H1 (cell line): ENCODE data around the gene DUSP23.

Experiments used
- CHD2 ChIP-seq: IDR thresholded peaks from 2 replicates; pipeline ENCODE4 v1.6.1; 2012; ENCODE audit warnings: low read length, improper control_type of control experiment
- CTCF ChIP-seq, 3 experiments: IDR thresholded peaks; 1 replicate in 2 of 3; 2 replicates in 1 of 3; pipeline versions ENCODE4 v1.5.1 to v1.6.1; 2011; ENCODE audit warnings: low read length in 3 of 3, mild to moderate bottlenecking in 3 of 3, inconsistent platforms in 2 of 3, low read depth in 1 of 3, moderate library complexity in 1 of 3; ENCODE audit not compliant: insufficient read depth in 1 of 3; ENCODE audit errors: control extremely low read depth in 1 of 3
- EP300 ChIP-seq, 2 experiments: IDR thresholded peaks; 1 replicate in 1 of 2; 2 replicates in 1 of 2; pipeline ENCODE4 v1.6.1; 2011 to 2012; ENCODE audit warnings: low read depth in 2 of 2, low read length in 2 of 2, mild to moderate bottlenecking in 2 of 2, borderline replicate concordance in 1 of 2, inconsistent platforms in 1 of 2, moderate library complexity in 1 of 2
- RFX5 ChIP-seq: IDR thresholded peaks from 2 replicates; pipeline ENCODE4 v1.6.1; 2011; ENCODE audit warnings: low read depth, low read length, improper control_type of control experiment, borderline replicate concordance

- no peak for TF ChIP-seq RFX5
- TF ChIP-seq CTCF (IDR thresholded peaks at IDR 0.05; ENCODE audit: control extremely low read depth in 1 of 3, insufficient read depth in 1 of 3, low read depth in 1 of 3, low read length in 3 of 3), result no peak
- TF ChIP-seq EP300 (IDR thresholded peaks at IDR 0.05; ENCODE audit: borderline replicate concordance in 1 of 2, low read depth in 2 of 2, low read length in 2 of 2), result no peak
- TF ChIP-seq CHD2, result no peak
These were observed 6.2 kb downstream of the DUSP23 start for GRCh38 chr1:159786966-159787365.
